ENCODE measurements around the gene C6.

The C6 gene

DNA sequence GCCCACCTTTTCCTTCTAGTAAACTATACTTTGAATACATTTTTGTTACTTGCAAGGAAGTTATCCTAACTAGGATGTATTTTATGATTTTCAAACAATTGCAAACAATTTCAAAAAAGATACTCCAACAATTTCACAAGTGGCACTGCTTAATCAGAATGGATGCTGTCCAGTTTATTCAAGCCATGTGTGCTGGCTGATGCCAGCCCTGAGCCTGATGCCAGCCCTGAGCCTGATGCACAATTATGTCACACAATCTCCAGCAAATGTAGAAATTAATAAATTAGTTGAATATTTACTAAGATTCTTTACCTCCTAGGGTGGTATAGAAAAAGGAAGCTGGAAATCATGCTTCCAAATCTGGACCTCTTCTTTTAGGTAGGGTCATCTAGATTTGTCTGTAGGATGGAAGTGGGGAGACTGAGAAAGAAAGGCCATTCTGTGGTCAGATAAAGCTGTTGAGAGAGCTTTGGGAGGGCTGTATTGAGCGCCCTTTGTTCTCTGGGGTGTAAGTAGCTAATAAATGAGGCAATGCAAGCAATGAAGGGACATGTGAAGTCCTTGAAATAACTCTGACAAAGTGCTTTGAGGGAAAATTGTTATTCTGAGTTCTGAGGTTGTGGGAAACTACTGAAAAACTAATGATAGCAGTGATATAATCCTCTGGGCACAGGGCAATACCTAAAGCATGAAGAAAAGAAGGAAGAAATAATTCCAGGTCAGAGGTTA is 5.8 kb upstream of the C6 start:
- Histone ChIP-seq H4K20me1 (ENCODE audit: control insufficient read depth, insufficient read depth, low read depth, low read length) (no peaks in the 10 kb centered on the region), H3K9me2 (replicated peaks; ENCODE audit: control insufficient read depth, low read length) (no peaks in the 10 kb centered on the region), H3K27ac (ENCODE audit: low read depth, low read length) (no peak overlapping the region), H3K27me3 (ENCODE audit: control insufficient read depth, low read length) (no peaks in the 10 kb centered on the region), H3K9me3 (ENCODE audit: control insufficient read depth, insufficient read depth, low read length) (no peaks in the 10 kb centered on the region), H3K4me2 (ENCODE audit: low read length) (no peak overlapping the region), H3K4me1 (ENCODE audit: control insufficient read depth, low read length) (no peaks in the 10 kb centered on the region), H3K4me3 (ENCODE audit: low read length) (no peak overlapping the region), H3F3A (ENCODE audit: control insufficient read depth, insufficient read depth) (no peaks in the 10 kb centered on the region), H3K36me3 (ENCODE audit: control insufficient read depth, low read length) (no peaks in the 10 kb centered on the region), H3K79me2 (ENCODE audit: control insufficient read depth, low read length) (no peaks in the 10 kb centered on the region)
- TF ChIP-seq, protein P1, sequence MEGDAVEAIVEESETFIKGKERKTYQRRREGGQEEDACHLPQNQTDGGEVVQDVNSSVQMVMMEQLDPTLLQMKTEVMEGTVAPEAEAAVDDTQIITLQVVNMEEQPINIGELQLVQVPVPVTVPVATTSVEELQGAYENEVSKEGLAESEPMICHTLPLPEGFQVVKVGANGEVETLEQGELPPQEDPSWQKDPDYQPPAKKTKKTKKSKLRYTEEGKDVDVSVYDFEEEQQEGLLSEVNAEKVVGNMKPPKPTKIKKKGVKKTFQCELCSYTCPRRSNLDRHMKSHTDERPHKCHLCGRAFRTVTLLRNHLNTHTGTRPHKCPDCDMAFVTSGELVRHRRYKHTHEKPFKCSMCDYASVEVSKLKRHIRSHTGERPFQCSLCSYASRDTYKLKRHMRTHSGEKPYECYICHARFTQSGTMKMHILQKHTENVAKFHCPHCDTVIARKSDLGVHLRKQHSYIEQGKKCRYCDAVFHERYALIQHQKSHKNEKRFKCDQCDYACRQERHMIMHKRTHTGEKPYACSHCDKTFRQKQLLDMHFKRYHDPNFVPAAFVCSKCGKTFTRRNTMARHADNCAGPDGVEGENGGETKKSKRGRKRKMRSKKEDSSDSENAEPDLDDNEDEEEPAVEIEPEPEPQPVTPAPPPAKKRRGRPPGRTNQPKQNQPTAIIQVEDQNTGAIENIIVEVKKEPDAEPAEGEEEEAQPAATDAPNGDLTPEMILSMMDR (IDR thresholded peaks at IDR 0.05; ENCODE audit: low read depth, low read length, poor library complexity, severe bottlenecking) = no peak
- TF ChIP-seq EZH2phosphoT487 (IDR thresholded peaks at IDR 0.05; ENCODE audit: borderline replicate concordance, low read length) = no peak

DNA sequence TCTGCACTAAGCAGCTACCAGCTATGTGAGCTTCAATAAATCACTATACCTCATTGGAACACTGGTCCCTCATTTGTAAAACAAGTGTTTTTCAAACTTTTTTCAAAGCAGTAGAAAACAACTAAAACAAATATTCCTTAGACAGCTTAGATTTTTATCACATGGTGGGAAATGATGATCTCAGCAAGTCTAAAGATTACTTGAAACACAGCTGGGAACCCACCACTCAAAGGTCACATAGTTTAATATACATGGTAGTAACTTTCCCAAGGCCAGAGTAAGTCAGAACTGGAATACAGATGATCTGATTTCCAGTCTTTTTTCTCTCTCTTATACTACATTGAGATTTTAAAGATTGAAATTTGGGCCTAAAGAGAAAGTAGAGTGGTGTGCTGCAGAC is 850 bp upstream of the C6 start:
- H3K4me3 ChIP-seq (ENCODE audit: low read length) = no peak overlapping the region
- H4K20me1 ChIP-seq (ENCODE audit: control insufficient read depth, insufficient read depth, low read depth, low read length) = no peaks in the 10 kb centered on the region
- no peaks in the 10 kb centered on the region for H3K36me3 ChIP-seq (ENCODE audit: control insufficient read depth, low read length)
- TF ChIP-seq EZH2phosphoT487 (IDR thresholded peaks at IDR 0.05; ENCODE audit: borderline replicate concordance, low read length) = no peak
- TF ChIP-seq, protein P1 (IDR thresholded peaks at IDR 0.05; ENCODE audit: low read depth, low read length, poor library complexity, severe bottlenecking) = no peak
- H3K9me2 ChIP-seq (replicated peaks; ENCODE audit: control insufficient read depth, low read length) = no peaks in the 10 kb centered on the region
- no peaks in the 10 kb centered on the region for H3K4me1 ChIP-seq (ENCODE audit: control insufficient read depth, low read length)
- H3K79me2 ChIP-seq (ENCODE audit: control insufficient read depth, low read length) = no peaks in the 10 kb centered on the region
- no peaks in the 10 kb centered on the region for H3K9me3 ChIP-seq (ENCODE audit: control insufficient read depth, insufficient read depth, low read length)
- no peaks in the 10 kb centered on the region for H3K27me3 ChIP-seq (ENCODE audit: control insufficient read depth, low read length)
- no peak overlapping the region for H3K27ac ChIP-seq (ENCODE audit: low read depth, low read length)
- H3K4me2 ChIP-seq (ENCODE audit: low read length) = no peak overlapping the region
- H3F3A ChIP-seq (ENCODE audit: control insufficient read depth, insufficient read depth) = no peaks in the 10 kb centered on the region

DNA sequence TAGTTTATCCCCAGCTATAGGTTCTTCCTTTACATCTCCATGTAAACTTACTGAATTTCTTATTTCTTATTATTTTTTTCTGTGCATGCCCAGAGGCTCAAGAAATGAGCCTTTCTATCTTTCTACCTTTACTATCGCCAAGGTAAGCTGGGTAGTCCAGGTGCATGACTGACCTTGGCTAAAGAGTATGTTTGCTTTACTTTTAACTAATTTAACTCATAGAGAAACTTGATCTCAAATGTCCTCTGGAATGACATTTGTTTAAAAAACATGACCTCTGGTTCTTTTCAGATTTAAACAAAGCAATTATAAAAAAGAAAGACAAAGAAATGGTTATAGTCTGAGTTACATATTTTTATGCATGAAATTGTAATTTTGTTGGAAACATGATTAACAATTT is 397 bp downstream of the C6 start:
- H3K27ac ChIP-seq (ENCODE audit: low read depth, low read length) = no peak overlapping the region
- H3K79me2 ChIP-seq (ENCODE audit: control insufficient read depth, low read length) = no peaks in the 10 kb centered on the region
- TF ChIP-seq, protein P1 (IDR thresholded peaks at IDR 0.05; ENCODE audit: low read depth, low read length, poor library complexity, severe bottlenecking) = no peak
- no peak for TF ChIP-seq EZH2phosphoT487 (IDR thresholded peaks at IDR 0.05; ENCODE audit: borderline replicate concordance, low read length)
- no peaks in the 10 kb centered on the region for H3K4me1 ChIP-seq (ENCODE audit: control insufficient read depth, low read length)
- no peaks in the 10 kb centered on the region for H3K36me3 ChIP-seq (ENCODE audit: control insufficient read depth, low read length)
- H3K27me3 ChIP-seq (ENCODE audit: control insufficient read depth, low read length) = no peaks in the 10 kb centered on the region
- H3K4me3 ChIP-seq (ENCODE audit: low read length) = no peak overlapping the region
- no peaks in the 10 kb centered on the region for H3K9me2 ChIP-seq (replicated peaks; ENCODE audit: control insufficient read depth, low read length)
- no peaks in the 10 kb centered on the region for H4K20me1 ChIP-seq (ENCODE audit: control insufficient read depth, insufficient read depth, low read depth, low read length)
- H3K9me3 ChIP-seq (ENCODE audit: control insufficient read depth, insufficient read depth, low read length) = no peaks in the 10 kb centered on the region
- H3F3A ChIP-seq (ENCODE audit: control insufficient read depth, insufficient read depth) = no peaks in the 10 kb centered on the region
- H3K4me2 ChIP-seq (ENCODE audit: low read length) = no peak overlapping the region

Data from DOHH2 (cell line).